ENCODE data around the gene CHCHD4.

Gene CHCHD4

GRCh38 chr3:14142567-14143270, 18.0 kb upstream of the CHCHD4 start:
- TF ChIP-seq CTCF (IDR thresholded peaks at IDR 0.05; ENCODE audit: extremely low read depth, insufficient read depth, missing control alignments) = no peak
- in situ Hi-C loops (cut with MboI; ENCODE audit: low pct_unique_long_range_greater_than_20kb, low sequenced_read_pairs, unreplicated experiment) = no loop called here
- DNase-seq (ENCODE audit: low spot score) = no peak

- TF ChIP-seq CTCF (IDR thresholded peaks at IDR 0.05; ENCODE audit: extremely low read depth, insufficient read depth, missing control alignments) = no peak
- no peak for DNase-seq (ENCODE audit: low spot score)
- in situ Hi-C loops (cut with MboI; ENCODE audit: low pct_unique_long_range_greater_than_20kb, low sequenced_read_pairs, unreplicated experiment) = no loop called here
Measured at GRCh38 chr3:14141602-14142341, 17.1 kb upstream of the CHCHD4 start.

- in situ Hi-C loops (cut with MboI; ENCODE audit: low pct_unique_long_range_greater_than_20kb, low sequenced_read_pairs, unreplicated experiment) = no loop called here
- no peak for TF ChIP-seq CTCF (IDR thresholded peaks at IDR 0.05; ENCODE audit: extremely low read depth, insufficient read depth, missing control alignments)
- DNase-seq (ENCODE audit: low spot score) = no peak
Measured at GRCh38 chr3:14141144-14141543, 16.5 kb upstream of the CHCHD4 start.

GRCh38 chr3:14140668-14141067, 16.0 kb upstream of the CHCHD4 start:
- DNase-seq (ENCODE audit: low spot score) = no peak
- in situ Hi-C loops (cut with MboI; ENCODE audit: low pct_unique_long_range_greater_than_20kb, low sequenced_read_pairs, unreplicated experiment) = no loop called here
- no peak for TF ChIP-seq CTCF (IDR thresholded peaks at IDR 0.05; ENCODE audit: extremely low read depth, insufficient read depth, missing control alignments)

- TF ChIP-seq CTCF (IDR thresholded peaks at IDR 0.05; ENCODE audit: extremely low read depth, insufficient read depth, missing control alignments) = no peak
- in situ Hi-C loops (cut with MboI; ENCODE audit: low pct_unique_long_range_greater_than_20kb, low sequenced_read_pairs, unreplicated experiment) = no loop called here
- DNase-seq (ENCODE audit: low spot score) = no peak
Measured at GRCh38 chr3:14139771-14140170, 15.1 kb upstream of the CHCHD4 start.

GRCh38 chr3:14138878-14139655, 14.4 kb upstream of the CHCHD4 start:
- DNase-seq (ENCODE audit: low spot score) = no peak
- in situ Hi-C loops (cut with MboI; ENCODE audit: low pct_unique_long_range_greater_than_20kb, low sequenced_read_pairs, unreplicated experiment) = no loop called here

More at GRCh38 chr3:14138878-14139655, 14.4 kb upstream of the CHCHD4 start:
- no peak for TF ChIP-seq CTCF (IDR thresholded peaks at IDR 0.05; ENCODE audit: extremely low read depth, insufficient read depth, missing control alignments)

All from GM13977 (cell line).